HepG2 (cell line): ENCODE measurements around the gene VAT1L. TPM values are rescaled to one million over a fixed set of nuclear protein-coding genes. Genes with fewer than 3 reads are reported as not detected.
A peak's percentile ranks its signal among the peaks of the same experiment; 100 is the strongest.

Experiments used
- ARID3A ChIP-seq: IDR thresholded peaks from 2 replicates; pipeline ENCODE4 v1.6.1; 2012; ENCODE audit warnings: low read depth, low read length, improper control_type of control experiment
- BORCS8-MEF2B ChIP-seq: sonication (generic); formaldehyde crosslinking; IDR thresholded peaks from 2 replicates; pipeline ENCODE4 v1.8.0; 2022; ENCODE audit warnings: mild to moderate bottlenecking, missing genetic modification reagents
- CBX1 ChIP-seq: IDR thresholded peaks from one replicate; pipeline ENCODE4 v1.6.1; 2016; ENCODE audit warnings: antibody characterized with exemption, low read depth
- HOXA5 ChIP-seq: sonication (generic); formaldehyde crosslinking; IDR thresholded peaks from 2 replicates; pipeline ENCODE4 v1.4.0; 2020; ENCODE audit warnings: missing genetic modification reagents
- NFKB2 ChIP-seq: sonication (generic); formaldehyde crosslinking; IDR thresholded peaks from 2 replicates; pipeline ENCODE4 v1.4.0; 2020; ENCODE audit warnings: missing genetic modification reagents, borderline replicate concordance
- NFYB ChIP-seq: sonication (generic); formaldehyde crosslinking; IDR thresholded peaks from 2 replicates; pipeline ENCODE4 v1.4.0; 2020; ENCODE audit warnings: missing genetic modification reagents
- NFYC ChIP-seq: IDR thresholded peaks from 2 replicates; pipeline ENCODE4 v1.6.1; 2016; ENCODE audit warnings: missing genetic modification reagents, missing compliant biosample characterization
- RAD21 ChIP-seq: fragments of 450-650 bp; formaldehyde crosslinking; IDR thresholded peaks from 2 replicates; pipeline ENCODE4 v1.5.0; 2020; ENCODE audit warnings: mild to moderate bottlenecking
- RFX5 ChIP-seq: IDR thresholded peaks from 2 replicates; pipeline ENCODE4 v1.6.1; 2011; ENCODE audit warnings: low read depth, low read length, improper control_type of control experiment
- SNAPC4 ChIP-seq: sonication (generic); formaldehyde crosslinking; IDR thresholded peaks from 2 replicates; pipeline ENCODE4 v1.4.0; 2020; ENCODE audit warnings: mild to moderate bottlenecking, missing genetic modification reagents
- STAG1 ChIP-seq: sonication (generic); formaldehyde crosslinking; IDR thresholded peaks from 2 replicates; pipeline ENCODE4 v1.4.0; 2020; ENCODE audit warnings: missing genetic modification reagents
- THAP11 ChIP-seq: IDR thresholded peaks from 2 replicates; pipeline ENCODE4 v1.6.1; 2016; ENCODE audit warnings: missing biosample characterization, missing genetic modification reagents
- YY1 ChIP-seq: IDR thresholded peaks from 2 replicates; pipeline ENCODE4 v1.6.1; 2011; ENCODE audit warnings: low read length, low read depth, moderate library complexity, mild to moderate bottlenecking; ENCODE audit not compliant: insufficient read depth, insufficient replicate concordance
- ZNF230 ChIP-seq: sonication (generic); formaldehyde crosslinking; IDR thresholded peaks from 2 replicates; pipeline ENCODE4 v1.4.0; 2020; ENCODE audit warnings: mild to moderate bottlenecking, missing genetic modification reagents
- ZNF580 ChIP-seq: IDR thresholded peaks from 2 replicates; pipeline ENCODE4 v1.6.1; 2016; ENCODE audit warnings: low read depth, borderline replicate concordance
- ZNF644 ChIP-seq: IDR thresholded peaks from 2 replicates; pipeline ENCODE4 v1.6.1; 2016; ENCODE audit warnings: low read depth
- polyA plus RNA-seq, 8 experiments: library from polyadenylated mRNA; depleted of rRNA in 3 of 8; stranded (reverse) in 7 of 8; unstranded in 1 of 8; fragments of >200 nt; fragmentation: Illumina TruSeq in 4 of 8; extraction: Trizol in 4 of 8; gene quantifications; 2 replicates each; pipeline versions ENCODE4 v1.2.1 to v1.2.3, GENCODE V29; 2011 to 2016; ENCODE audit warnings: low read depth in 4 of 8, missing spikeins in 1 of 8, mixed read lengths in 1 of 8; ENCODE audit not compliant: insufficient read depth in 1 of 8
- total RNA-seq, 5 experiments: library from RNA; depleted of rRNA; stranded (reverse); fragments of >200 nt; fragmentation: Illumina TruSeq; extraction: Trizol; gene quantifications; 2 replicates each; pipeline ENCODE4 v1.2.3, GENCODE V29; 2016; ENCODE audit warnings: low read depth in 1 of 5

The VAT1L gene
- total and polyA plus RNA-seq, 2 of the 13 experiments (the other 11 are each of a cell fraction or from before 2014, with no cell fraction given): not detected

DNA sequence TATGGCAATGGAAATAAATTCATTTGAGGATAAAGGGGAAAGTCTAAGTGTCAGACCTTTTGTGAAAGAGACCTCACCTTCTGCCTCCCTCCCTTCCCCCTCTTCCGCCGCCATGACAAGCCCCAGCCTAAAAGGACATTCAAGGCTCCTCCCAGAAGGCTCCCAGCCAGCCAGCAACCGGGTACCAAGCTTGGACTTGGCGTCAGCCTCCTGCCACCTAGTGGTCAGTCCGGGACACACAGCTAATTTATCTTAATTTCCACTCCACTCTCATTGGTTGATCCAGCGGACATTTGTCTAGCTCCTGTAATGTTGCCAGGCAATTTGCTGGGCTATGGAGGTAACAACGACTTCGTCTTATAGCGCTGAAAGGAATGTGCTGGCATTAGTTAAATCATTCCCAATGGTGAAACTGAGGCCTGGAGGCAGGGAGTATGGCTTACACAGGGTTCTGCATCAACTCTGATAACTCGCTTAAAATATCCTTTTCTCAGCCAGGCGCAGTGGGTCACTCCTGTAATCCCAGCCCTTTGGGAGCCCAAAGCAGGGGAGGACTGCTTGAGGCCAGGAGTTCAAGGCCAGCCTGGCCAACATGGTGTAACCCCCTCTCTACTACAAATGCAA lies 214.7 kb downstream of the VAT1L start (continued):
- TF ChIP-seq RAD21 (CRISPR knock-in tag): peak; percentile 82
- 0 out of 2 replicates have a peak, but pooled peaks have one; percentile 65 for TF ChIP-seq SNAPC4
- 0 out of 2 replicates have a peak, but pooled peaks have one; percentile 32 for TF ChIP-seq ZNF644 (CRISPR knock-in tag)
- TF ChIP-seq HOXA5 (CRISPR knock-in tag): peak; percentile 80; the same call in 1 of the 2 replicates
- 0 out of 2 replicates have a peak, but pooled peaks have one; percentile 3 for TF ChIP-seq ZNF230 (CRISPR knock-in tag)
- TF ChIP-seq CBX1: peak; percentile 24
- TF ChIP-seq ARID3A: peak; percentile 70; the same call in 1 of the 2 replicates
- TF ChIP-seq NFYB (CRISPR knock-in tag): peak; percentile 87
- TF ChIP-seq NFKB2 (CRISPR knock-in tag): 0 out of 2 replicates have a peak, but pooled peaks have one; percentile 24
- TF ChIP-seq BORCS8-MEF2B: peak; percentile 42; the same call in 1 of the 2 replicates
- peak; percentile 79; the same call in 1 of the 2 replicates for TF ChIP-seq RFX5
- TF ChIP-seq YY1: peak; percentile 71
- TF ChIP-seq NFYC (CRISPR knock-in tag): peak; percentile 78
- TF ChIP-seq STAG1: peak; percentile 86
- TF ChIP-seq THAP11 (CRISPR knock-in tag): 0 out of 2 replicates have a peak, but pooled peaks have one; percentile 30
- 0 out of 2 replicates have a peak, but pooled peaks have one; percentile 38 for TF ChIP-seq ZNF580
- TF ChIP-seq, all 625 proteins: peak for 29
